ENCODE results near the gene RAD23A.
"Not testable (repeated sequence)": the region's sequence is repeated elsewhere in the genome, so short reads cannot be mapped to it uniquely, and the experiment has no call there.

Gene RAD23A

DNA sequence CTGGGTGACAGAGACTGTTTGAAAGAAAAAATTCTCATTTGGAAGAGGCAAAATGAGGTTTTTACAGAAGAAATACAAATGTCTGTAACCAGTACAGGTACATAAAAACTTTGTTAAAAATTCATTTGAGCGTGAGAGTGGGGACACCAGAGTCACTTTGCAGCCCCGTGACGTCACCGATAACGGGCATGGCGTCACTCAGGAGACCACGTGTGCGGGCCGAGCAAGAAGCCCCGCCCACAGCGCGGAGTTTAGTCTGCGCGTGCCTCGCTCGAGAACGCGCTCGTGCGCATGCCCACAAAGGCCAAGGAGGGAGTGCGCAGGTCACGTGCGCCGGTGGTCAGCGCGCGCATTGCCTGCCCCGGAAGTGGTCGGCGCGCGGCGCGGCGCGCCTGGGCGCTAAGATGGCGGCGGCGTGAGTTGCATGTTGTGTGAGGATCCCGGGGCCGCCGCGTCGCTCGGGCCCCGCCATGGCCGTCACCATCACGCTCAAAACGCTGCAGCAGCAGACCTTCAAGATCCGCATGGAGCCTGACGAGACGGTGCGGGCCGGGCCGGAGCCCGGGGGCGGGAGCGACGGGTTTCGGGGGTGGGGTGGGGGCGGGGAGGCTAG, at the start of gene RAD23A:
RAD23A (plus strand) TSS at position 384 of the 613 bp plus-strand sequence; CDS start at position 471, 87 bp downstream.
- DNase-seq: peak; percentile 91

DNA sequence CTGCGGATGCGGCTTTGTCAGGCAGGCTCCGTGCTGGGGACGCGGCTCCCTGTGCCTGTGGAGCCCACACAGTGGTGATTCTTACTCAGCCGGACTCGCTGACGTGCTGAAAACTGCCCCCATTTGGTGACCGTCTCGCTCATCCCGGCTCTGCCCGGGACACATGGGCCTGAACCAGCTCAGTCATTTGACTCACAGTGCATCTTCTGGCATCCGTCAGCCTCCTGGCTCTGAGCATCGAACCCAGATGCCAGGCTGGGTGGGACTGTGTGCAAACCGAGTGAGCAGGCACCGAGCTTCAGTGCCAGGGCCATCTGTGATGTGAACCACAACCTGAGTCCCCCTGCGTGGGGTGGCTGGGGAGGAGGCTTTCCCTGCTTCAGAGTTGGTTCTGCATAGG, 49.2 kb upstream of the RAD23A start:
- no peak for DNase-seq

DNA sequence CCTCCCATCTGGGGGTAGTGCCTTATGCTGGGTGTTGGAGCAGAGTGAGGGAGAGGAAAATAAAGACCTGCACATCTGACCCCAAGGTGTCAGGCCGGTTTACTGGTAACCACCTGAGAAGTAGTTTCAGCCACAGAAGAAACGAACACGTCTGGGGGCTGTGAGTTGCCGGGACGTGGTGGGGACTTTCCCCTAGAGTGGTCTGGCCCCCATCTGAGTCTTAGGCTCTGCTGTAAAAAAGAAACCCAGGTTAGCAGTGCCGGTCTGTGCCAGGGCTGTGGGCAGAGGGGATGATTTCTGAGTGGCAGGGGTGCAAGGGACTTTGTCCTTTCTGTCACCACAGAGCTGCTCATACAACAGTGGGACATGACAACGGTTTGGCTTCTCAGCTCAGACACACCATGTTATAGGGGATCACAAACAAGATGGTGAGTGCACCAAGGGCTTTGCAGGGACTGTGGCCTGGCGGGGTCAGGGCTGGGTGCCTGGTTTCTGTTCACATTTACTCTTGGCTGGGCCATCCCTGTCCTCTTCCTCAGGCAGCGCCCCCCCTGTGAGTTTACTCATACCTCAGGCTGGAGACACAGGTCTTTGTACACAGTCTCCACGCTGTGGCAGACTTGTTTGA, 45.7 kb upstream of the RAD23A start:
- no peak for DNase-seq

DNA sequence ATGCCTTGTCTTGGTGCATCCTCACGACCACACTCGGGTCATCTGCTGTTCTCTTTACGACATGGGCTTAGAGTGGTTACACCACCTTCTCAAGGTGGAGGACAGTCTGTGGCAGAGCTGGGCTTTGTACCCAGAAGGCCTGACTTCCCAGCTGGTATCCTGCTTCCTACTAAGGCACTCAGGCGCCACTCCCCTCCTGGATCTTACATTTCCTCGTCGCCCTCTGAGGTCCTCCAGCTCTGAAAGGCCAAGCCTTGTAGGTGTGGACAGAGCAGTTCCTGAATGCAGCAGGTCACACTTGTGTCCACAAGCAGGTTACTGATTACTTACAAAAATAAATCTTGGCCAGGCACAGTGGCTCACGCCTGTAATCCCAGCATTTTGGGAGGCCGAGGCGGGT, 38.5 kb upstream of the RAD23A start:
- no peak for DNase-seq

DNA sequence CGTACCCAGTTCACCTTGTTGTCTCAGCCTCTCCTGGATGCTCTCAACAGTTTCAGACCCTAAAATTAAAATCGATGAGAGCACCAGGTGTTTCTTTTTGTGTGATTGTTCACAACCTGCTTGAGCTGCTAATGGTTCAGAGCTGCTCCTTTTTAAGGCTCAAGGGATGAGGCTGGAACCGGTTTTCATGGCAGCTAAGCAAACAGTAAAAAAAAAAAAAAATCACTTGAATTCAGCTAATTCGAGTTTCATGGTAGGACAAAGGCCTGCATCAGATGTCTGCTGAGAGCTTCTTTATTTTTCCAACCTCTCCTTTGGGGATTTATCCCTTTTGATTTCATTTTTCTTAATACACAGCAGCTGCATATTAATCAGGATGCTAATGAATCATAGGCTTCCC, 33.1 kb upstream of the RAD23A start:
- DNase-seq: no peak

DNA sequence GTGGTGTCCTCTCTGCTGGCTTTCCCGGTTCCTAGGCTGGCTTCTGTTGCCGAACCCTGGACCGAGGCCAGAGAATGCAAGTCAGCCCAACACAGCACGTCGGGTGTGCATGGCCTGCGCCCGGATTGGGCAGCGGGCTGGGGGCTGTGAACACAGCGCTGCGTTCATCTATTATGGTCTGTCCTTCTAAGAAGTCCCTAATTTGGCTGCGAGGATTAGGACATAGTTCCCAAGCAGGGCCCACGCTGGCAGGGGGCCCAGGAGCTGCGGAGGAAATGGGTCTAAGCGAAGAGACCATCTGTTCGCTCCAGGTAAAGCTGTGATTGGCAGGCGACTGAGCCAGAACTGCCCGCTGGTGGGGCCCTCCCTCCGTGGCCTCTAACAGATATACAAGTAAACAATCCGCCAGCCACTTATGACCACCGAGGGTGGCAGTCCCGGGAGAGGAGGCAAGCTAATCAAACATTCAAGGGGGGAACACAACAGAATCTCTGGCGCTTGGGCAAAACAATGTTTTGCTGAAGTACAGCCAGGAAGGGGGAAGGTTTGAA, 32.6 kb upstream of the RAD23A start:
- peak; percentile 91 for DNase-seq

DNA sequence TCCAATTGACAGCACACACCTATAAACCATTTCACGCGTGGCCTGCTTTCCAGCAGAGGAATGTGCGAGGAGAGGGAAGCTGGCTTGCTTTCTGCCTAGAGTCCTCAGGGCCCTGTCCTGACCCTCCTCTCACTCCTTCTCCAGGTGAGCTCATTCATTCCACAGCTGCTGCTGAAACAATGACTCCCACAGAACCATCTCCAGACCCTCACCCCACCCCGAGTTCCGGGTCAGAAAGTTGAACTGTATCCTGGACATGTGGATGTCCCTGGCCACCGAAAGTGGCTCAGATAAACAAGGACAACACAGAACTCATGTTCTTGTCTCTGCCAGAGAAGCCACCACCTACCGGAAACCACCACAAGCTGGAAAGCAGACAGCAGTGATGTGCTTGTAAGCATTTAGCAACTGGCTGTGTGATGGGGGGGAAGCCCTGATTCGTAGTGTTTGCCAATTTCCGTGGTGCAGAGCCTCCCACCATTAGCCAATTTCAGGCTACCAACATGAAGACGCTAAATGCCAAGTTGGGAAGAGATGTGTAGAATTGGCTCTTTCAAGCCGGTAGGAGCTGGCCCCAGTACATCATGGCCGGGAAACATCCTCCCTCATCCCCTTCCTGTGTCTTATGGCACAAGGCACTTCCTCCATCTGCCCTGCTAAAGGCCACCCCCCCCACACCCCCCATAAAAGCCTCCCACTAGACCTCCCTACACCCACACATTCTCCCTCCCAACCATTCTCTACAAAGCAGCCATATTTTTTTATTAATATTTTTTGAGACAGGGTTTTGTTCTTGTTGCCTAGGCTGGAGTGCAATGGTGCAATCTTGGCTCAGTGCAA, 31.6 kb upstream of the RAD23A start:
- DNase-seq: peak; percentile 23

DNA sequence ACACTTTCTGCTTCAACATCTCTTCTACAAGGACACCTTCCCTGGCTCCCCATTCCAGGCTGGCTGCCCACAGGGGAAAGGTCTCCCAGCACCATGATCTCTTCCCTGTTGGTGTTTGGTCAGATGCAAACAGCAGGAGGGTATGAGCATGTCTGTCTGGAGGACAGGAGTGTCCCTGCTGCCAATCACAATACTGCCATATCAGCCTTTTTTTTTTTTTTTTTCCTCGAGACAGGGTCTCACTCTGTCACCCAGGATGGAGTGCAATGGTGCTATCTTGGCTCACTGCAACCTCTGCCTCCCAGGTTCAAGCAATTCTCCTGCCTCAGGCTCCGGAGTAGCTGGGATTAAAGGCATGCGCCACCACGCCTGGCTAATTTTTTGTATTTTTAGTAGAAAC, 29.8 kb upstream of the RAD23A start:
- DNase-seq: not testable (repeated sequence)

DNA sequence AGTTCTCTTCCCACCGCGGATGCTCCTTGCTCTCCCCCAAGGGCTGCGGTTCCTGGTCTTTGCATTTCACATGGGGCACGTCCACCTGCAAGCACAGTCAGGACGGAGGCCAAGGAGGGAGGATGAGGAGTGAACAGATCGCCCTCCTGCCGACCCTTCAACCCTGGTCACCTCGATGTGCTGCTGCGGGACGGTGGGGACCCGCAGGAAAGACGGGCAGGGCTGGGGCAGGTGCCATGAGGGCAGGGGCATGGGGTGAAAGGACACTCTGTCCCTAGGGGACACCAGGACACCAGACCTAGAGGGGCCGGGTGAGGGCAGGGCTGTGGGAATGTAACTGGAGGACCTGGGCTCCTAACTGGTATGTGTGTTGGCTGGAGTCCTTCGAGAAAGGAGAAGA, 27.4 kb upstream of the RAD23A start:
- no peak for DNase-seq

DNA sequence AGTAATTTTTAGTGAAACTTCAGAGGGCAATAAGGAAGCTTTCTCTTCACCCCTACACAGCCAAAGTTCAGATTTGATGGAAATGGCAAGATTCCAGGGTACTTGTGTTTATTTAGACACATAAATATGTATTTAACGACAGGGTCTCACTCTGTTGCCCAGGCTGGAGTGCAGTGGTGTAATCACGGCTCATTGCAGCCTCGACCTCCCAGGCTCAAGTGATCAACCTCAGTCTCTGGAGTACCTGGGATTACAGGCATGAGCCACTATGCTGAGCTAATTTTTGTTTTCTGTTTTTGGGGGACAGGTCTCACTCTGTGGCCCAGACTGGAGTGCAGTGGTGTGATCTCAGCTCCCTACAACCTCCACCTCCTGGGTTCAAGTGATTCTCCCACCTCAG, 24.6 kb upstream of the RAD23A start:
- no peak for DNase-seq

DNA sequence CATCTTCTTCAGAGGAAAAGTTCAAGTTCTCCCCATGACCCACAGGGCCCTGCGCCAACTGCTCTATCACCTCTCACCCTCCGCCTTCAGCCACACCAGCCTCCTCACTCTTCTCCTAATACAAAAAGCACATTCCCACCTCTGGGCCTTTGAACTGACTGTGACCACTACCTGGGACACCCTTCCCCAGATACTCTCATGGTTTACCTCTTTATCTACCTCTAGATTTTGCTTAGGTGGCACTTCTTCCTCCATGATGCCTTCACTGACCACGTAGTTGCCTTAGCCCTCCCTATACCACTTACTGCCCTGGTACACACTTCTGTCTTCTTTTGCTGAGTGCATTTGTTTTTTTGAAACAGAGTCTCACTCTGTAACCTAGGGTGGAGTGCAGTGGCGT, 22.7 kb upstream of the RAD23A start:
- no peak for DNase-seq

DNA sequence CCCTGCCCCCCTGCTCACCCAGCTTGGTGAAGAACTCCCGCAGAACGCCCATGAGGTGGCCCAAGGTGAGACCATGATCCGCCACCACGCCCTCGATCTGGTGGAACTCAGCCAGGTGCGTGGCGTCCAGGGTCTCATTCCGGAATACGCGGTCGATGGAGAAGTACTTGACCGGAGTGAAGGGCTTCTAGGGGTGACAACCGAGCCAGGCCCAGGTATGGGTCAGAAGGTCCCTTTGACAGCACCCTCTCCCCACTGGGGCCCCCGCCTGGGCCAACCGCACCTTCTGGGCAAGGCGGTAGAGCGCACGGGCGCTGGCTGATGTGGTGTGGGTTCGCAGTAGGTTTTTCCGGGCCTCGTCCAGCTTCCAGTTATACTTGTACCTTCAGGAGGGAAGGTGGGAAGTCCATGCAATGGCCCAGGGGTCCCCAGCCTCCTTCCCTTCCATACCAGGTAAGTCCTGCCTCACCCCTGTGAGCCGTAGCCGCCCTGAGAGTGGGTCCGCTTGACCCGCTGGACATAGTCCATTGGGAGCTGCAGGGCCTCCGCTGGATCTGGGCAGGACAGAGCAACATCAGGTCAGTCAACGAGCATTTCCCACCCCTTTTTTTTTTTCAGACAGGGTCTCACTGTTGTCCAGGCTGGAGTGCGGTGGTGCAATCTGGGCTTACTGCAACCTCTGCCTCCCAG, 20.9 kb upstream of the RAD23A start:
- no peak for DNase-seq

DNA sequence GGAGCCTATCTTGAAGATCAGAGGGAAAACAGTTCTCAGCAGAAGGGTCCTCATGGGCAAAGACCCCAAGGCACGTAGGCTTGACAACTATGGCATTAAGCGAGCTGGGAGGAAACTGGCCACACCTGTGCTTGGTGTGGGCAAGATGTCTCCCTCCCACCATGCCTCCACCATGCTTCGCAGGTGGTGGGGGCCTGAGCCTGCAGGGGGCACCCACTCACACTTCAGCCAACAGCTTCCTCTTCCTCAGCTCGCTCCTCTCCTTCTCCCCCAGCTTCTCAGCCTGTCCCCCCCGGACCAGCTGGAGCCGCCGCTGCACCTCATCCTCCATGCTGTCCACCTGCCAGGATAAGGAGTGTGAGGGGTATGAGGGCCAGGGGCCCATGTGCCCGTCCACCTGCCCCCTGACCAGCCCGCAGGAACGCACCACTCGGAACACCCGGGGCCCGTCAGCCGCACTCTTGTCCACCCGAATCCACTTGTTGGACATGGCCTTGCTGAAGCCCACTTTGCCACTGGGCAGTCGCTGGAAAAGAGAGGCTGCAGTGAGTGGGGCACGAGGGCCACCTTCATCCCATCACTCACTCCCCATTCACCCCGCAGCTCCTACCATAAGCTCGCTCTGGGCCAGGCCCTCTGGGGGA, 15.5 kb upstream of the RAD23A start:
- no peak for DNase-seq

DNA sequence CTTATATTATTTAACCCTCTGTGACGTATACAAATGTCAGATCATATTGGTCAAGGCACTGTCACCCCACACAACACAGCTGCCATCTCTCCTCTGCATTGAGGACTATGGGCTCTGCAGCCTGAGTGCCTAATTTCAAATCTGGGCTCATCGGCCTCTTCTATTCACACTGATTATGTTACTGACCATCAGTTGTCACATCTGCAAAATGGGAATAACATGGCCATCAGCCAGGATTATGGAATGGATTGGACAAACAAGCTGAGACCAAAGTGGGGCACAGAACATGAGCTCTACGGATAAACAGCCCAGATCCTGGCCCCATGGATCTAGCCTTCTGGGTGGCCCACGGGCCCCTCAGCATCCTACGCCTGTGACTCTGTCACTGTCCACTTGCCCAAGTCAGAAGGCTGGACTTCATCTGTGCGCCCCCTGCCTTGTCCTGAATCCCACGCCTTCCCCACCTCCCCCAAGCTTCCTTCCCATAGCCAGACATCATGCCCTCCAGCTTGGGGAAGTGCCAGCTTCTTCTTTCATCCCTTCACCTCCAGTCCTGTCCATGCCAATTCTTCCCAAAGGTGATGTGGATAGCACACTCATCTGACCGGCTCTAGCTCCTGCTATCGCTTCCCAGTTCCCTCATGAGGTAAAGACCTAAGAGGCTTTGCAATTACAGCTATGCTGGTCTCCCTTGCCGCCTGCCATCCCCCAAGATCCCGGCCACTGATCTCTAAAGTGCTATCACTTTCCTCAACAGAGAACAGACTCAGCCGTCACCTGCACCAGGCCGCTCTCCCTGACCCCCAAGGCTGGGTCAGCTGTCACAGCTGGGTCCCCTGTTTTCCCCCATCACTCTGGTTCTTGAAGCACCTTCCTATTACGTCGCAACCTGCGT, 13.0 kb upstream of the RAD23A start:
- DNase-seq: no peak

DNA sequence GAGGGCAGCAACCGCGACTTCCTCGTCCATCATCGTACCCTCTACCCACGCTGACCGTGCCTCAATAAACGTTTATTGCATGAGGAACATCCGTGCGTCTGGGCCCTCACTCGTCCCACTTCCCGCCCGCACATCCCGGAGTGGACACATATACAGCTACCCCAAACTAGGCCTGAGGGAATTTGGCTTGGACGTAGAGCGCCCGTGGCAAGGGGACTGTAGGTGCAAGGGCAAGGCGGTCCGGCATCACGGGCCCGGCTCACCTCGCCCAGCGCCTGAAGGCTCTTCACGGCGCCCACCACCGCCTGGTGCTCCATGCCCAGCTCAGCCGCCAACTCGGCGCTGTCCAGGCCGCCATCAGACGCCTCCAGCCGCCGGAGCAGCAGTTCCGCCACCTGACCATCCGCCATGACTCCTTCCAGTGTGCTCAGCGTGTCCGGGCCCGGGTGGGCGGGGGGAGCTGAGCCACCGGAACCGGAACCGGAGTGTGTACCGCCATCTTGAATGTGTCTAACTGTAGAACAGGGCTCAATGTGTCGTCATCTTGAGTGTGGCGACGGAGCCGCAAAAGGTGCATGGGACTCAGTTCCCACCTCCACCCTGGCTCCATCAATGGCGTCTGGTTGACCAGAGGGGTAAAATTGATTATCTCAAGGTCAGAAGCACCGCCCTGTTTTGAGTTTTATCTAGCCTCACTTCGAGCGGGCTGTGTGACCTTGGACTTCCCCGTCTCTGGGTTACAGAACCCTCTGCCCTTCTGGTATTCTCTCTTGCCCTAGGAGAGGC, 12.2 kb upstream of the RAD23A start, which contains the start of gene FARSA:
FARSA (minus strand) TSS at position 425 of the 786 bp plus-strand sequence; CDS start at position 410, 15 bp downstream.
- peak; percentile 84 for DNase-seq

DNA sequence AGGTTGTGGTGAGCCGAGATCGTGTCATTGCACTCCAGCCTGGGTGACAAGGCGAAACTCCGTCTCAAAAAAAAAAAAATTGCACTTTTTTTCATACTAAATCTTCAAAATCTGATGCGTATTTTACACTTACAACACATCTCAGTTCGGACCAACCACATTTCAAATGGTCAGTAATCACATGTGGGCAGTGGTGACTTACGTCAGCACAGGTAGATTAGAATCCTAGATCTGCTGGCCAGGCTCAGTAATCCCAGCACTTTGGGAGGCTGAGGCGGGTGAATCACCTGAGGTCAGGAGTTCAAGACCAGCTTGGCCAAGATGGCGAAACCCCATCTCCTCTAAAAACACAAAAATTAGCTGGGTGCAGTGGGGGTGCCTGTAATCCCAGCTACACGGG, 10.6 kb upstream of the RAD23A start:
- no peak for DNase-seq

DNA sequence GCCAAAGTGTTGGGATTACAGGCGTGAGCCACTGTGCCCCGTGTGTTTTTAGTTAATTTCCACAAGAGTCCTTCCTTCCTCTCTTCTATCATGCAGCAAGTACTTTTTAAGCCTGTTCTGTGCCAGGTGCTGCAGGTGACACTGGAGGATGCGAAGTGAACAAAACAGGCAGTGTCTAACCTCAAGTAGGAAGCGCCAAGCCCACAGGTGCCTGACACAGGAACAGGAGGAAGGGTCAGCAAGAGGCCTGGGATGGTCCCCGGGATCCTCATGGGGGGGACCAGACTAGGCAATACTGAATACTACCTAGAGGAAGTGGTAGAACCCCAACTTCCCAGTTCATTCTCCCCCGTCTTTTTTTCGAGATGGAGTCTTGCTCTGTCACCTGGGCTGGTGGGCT, 9.1 kb upstream of the RAD23A start:
- no peak for DNase-seq

DNA sequence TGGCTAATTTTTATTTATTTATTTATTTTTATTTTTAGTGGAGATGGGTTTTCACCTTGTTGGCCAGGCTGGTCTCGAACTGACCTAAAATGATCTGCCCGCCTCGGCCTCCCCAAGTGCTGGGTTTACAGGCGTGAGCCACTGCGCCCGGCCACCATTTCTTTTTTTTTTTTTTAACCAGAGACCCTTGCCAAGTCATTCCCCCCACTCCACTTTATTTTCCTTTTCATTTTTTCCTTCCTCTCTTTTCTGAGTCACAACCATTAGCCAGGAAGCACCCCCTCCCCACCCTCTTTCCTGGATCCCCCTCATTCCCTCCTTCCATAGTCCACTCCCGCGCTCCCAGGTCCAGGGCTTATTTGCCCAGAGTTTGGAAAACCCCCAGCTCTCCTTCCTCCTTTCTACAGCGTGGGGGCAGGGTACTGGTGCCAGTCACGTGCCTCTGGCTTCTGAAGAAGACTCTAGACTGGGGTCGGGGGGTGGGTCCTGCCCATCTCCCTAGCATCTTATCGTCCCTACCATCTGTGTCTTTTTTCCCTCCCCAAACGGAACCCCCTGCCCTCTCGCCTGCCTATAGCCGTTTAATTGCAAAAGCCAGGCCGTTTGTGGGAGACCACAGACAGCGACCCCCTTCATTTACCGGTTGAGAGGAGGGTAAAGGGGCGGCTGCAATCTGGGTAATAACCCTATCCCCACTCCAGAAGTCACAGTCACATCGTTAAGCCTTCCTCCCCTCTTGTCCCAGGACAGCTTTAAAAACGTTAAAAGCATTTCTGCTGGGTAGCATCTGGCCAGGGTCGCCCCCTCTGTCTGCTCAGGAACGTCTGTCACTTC, 8.4 kb upstream of the RAD23A start:
- DNase-seq: no peak

DNA sequence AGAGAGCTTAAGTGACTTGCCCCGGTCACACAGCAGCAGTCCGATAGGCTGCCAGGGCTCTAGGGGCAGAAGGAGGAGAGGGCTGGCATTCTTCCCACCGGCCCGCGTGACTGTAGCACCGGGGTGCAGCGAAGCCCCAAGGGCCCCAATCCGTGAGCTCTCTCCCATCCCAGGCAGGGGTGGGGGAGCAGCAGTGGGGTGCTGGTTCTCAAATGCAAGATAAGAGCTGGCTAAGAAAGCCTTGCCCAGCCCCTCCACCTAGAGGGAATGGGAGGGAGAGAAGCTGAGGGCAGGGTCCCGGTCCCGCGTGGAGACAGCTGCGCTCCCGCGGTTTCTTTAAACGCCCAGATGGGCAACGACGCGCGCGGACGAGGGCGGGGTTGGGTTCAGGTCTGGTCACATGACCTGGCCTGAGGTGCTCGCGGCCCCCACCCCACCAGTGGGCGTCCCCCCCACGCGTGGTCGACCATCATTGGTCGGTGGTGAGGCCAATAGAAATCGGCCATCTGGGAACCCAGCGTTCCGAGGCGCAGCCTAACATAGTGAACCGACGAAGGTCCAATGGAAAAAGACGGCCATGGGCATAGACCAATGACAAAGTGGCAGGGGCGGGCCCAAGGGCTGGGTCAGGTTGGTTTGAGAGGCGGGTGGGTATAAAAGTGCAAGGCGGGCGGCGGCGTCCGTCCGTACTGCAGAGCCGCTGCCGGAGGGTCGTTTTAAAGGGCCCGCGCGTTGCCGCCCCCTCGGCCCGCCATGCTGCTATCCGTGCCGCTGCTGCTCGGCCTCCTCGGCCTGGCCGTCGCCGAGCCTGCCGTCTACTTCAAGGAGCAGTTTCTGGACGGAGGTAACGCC, 7.5 kb upstream of the RAD23A start, which contains the start of gene CALR:
CALR (plus strand) TSS at position 683 of the 852 bp plus-strand sequence; CDS start at position 754, 71 bp downstream.
- peak; percentile 93 for DNase-seq
